B cell (primary cell): Measurements from ENCODE around the gene TKFC. TPM values are rescaled to one million over a fixed set of nuclear protein-coding genes. Genes with fewer than 3 reads are reported as not detected.
A peak's percentile ranks its signal among the peaks of the same experiment; 100 is the strongest.

ENCODE experiments used
- ATAC-seq: fragments of 200-7000 bp; cut with Tn5 transposase; one replicate; pipeline ENCODE4 v1.10.0; 2021; ENCODE audit warnings: low read depth, mild to moderate bottlenecking, moderate number of reproducible peaks, moderate library complexity
- CTCF ChIA-PET: fragments of 350-600 bp; sonication (Branson Sonifier 250); formaldehyde crosslinking; loops from one replicate; lab custom pipeline; 2021; ENCODE audit warnings: antibody characterized with exemption, inconsistent platforms; lab: Charles Lee
- POLR2A ChIA-PET: fragments of 350-600 bp; sonication (Branson Sonifier 250); formaldehyde crosslinking; loops from one replicate; lab custom pipeline; 2021; ENCODE audit warnings: antibody characterized with exemption; lab: Charles Lee
- DNase-seq: peaks from one replicate; pipeline ENCODE4 v3.0.0; 2013
- H2AFZ ChIP-seq: 2 replicates; pipeline ENCODE4 v1.6.1; 2012; ENCODE audit warnings: mild to moderate bottlenecking, low read depth, low read length; ENCODE audit not compliant: insufficient read depth, poor library complexity, severe bottlenecking
- H3K27ac ChIP-seq, 2 donors: 1 replicate in 1 of 2; 2 replicates in 1 of 2; pipeline ENCODE4 v1.5.1; 2012 to 2013; ENCODE audit warnings: low read length in 2 of 2, mild to moderate bottlenecking in 2 of 2, moderate library complexity in 1 of 2
- H3K27me3 ChIP-seq, 4 experiments: fragments of 200-600 bp in 1 of 4; sonication (generic) in 1 of 4; replicated peaks in 1 of 4; 1 replicate in 2 of 4; 2 replicates in 2 of 4; pipeline versions ENCODE4 v1.6.1 to v1.7.0; 2013 to 2016; ENCODE audit warnings: low read length in 3 of 4, mild to moderate bottlenecking in 2 of 4, mixed read lengths in 1 of 4, moderate library complexity in 1 of 4; ENCODE audit not compliant: insufficient read depth in 4 of 4, control insufficient read depth in 3 of 4; ENCODE audit errors: control extremely low read depth in 1 of 4
- H3K36me3 ChIP-seq, 2 experiments: replicated peaks in 1 of 2; 1 replicate in 1 of 2; 2 replicates in 1 of 2; pipeline versions ENCODE4 v1.6.1 to v1.7.1; 2013; ENCODE audit warnings: low read length in 1 of 2; ENCODE audit not compliant: insufficient read depth in 2 of 2, control insufficient read depth in 1 of 2; ENCODE audit errors: control extremely low read depth in 1 of 2, extremely low read depth in 1 of 2
- H3K4me1 ChIP-seq, 2 donors: fragments of 200-600 bp in 1 of 2; sonication (generic) in 1 of 2; 1 replicate in 1 of 2; 2 replicates in 1 of 2; pipeline versions ENCODE4 v1.5.1 to v1.6.1; 2013 to 2017; ENCODE audit warnings: low read length in 2 of 2; ENCODE audit not compliant: control insufficient read depth in 2 of 2, insufficient read depth in 2 of 2
- H3K4me2 ChIP-seq: replicated peaks from 2 replicates; pipeline ENCODE3; 2012; ENCODE audit warnings: mild to moderate bottlenecking, low read depth, low read length; ENCODE audit not compliant: poor library complexity, severe bottlenecking
- H3K4me3 ChIP-seq, 5 experiments: fragments of 200-600 bp in 1 of 5; sonication (generic) in 1 of 5; 1 replicate in 3 of 5; 2 replicates in 2 of 5; pipeline versions ENCODE4 v1.5.1 to v1.7.0; 2011 to 2016; ENCODE audit warnings: low read length in 4 of 5, mild to moderate bottlenecking in 4 of 5, low read depth in 2 of 5, control low read depth in 1 of 5, moderate library complexity in 1 of 5; ENCODE audit not compliant: insufficient read depth in 1 of 5; ENCODE audit errors: control extremely low read depth in 1 of 5, extremely low read depth in 1 of 5
- H3K79me2 ChIP-seq: fragments of 200-600 bp; sonication (generic); one replicate; pipeline ENCODE4 v1.6.0; 2016; ENCODE audit warnings: low read length; ENCODE audit not compliant: control insufficient read depth, insufficient read depth
- H3K9ac ChIP-seq: fragments of 200-600 bp; sonication (generic); 2 replicates; pipeline ENCODE4 v1.6.1; 2017; ENCODE audit warnings: mild to moderate bottlenecking, low read length, moderate library complexity
- H3K9me3 ChIP-seq, 3 donors: one replicate each; pipeline versions ENCODE4 v1.6.1 to v1.7.1; 2013; ENCODE audit warnings: low read length in 2 of 3; ENCODE audit not compliant: control insufficient read depth in 2 of 3, insufficient read depth in 1 of 3; ENCODE audit errors: control extremely low read depth in 1 of 3
- H4K20me1 ChIP-seq: 2 replicates; pipeline ENCODE4 v1.6.0; 2012; ENCODE audit warnings: mild to moderate bottlenecking, low read length; ENCODE audit not compliant: insufficient read depth, control insufficient read depth, poor library complexity, severe bottlenecking
- H3K27ac Mint-ChIP-seq: one replicate; pipeline ENCODE4 v1.8.0; 2021; ENCODE audit warnings: mixed read lengths
- H3K27me3 Mint-ChIP-seq: one replicate; pipeline ENCODE4 v1.8.0; 2021; ENCODE audit warnings: mixed read lengths
- H3K4me1 Mint-ChIP-seq: one replicate; pipeline ENCODE4 v1.8.0; 2021; ENCODE audit warnings: mixed read lengths
- H3K4me3 Mint-ChIP-seq: one replicate; pipeline ENCODE4 v1.8.0; 2021; ENCODE audit warnings: mixed read lengths
- H3K9me3 Mint-ChIP-seq: one replicate; pipeline ENCODE4 v1.8.0; 2022; ENCODE audit warnings: mixed read lengths; ENCODE audit not compliant: insufficient read depth
- EZH2 ChIP-seq: IDR thresholded peaks from 2 replicates; pipeline ENCODE4 v1.6.1; 2012; ENCODE audit warnings: borderline replicate concordance, low read depth, mild to moderate bottlenecking, moderate library complexity, low read length; ENCODE audit not compliant: insufficient read depth, poor library complexity, severe bottlenecking
- WGBS: methylation state at CpG from one replicate; pipeline ENCODE4 v1.1.5; 2013; ENCODE audit warnings: missing lambda C conversion rate; ENCODE audit not compliant: insufficient coverage; 5-methylcytosine and 5-hydroxymethylcytosine counted together
- intact Hi-C: fragments of 100-400 bp; cut with micrococcal nuclease; formaldehyde crosslinking; loops from one replicate; pipeline ENCODE4 v1.10.0; 2022
- polyA plus RNA-seq: library from polyadenylated mRNA; depleted of rRNA; stranded (reverse); fragments of >200 nt; gene quantifications from 2 replicates; pipeline ENCODE4 v1.2.3, GENCODE V29; 2012
- total RNA-seq, 2 donors: library from RNA; stranded (reverse); fragments of 120-200 nt in 1 of 2; gene quantifications; 1 replicate in 1 of 2; 2 replicates in 1 of 2; pipeline versions ENCODE4 v1.2.3 to v1.2.4, GENCODE V29; 2013 to 2022
- TF ChIP-seq, protein P1 (sequence below): fragments of 200-600 bp; IDR thresholded peaks from one replicate; pipeline ENCODE4 v1.8.0; 2022; ENCODE audit warnings: antibody characterized with exemption, mild to moderate bottlenecking

TKFC gene
- total and polyA plus RNA-seq, 2 donors (not counting 1 experiment from before 2014, with no cell fraction given), result 82.3 to 86.3 TPM

DNA sequence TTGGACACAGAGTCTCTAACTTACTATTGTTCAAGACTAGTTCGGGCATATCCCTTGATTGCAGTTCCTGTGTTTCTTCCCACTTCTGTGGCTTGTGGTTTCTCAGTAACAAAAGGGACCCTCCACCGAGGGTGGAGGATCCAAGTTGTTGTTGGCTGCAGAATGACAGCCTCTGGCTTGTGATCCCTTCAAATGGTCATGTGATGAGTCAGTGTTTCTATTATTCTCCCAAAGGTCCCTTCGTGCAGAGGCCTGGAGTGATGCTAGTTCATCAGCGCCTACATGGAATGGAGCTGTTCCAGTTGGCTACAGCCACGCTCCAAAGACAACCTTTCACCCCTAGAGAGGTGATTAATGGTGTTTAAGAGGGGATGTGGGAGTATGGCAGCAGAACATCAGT, 35.3 kb upstream of the TKFC start:
- intact Hi-C loops, result no loop called here
- Histone ChIP-seq H3K79me2 (no peaks in the 10 kb centered on the region), H3K4me2 (no peak overlapping the region), H3K4me1 (peaks cover 8 to 21% of the 10 kb centered on the region in 2 donors), H3K9ac (no peak overlapping the region), H4K20me1 (no peaks in the 10 kb centered on the region), H2AFZ (no peak overlapping the region), H3K4me3 (no peak overlapping the region), H3K9me3 (no peaks in the 10 kb centered on the region), H3K36me3 (peaks cover 0 to 36% of the 10 kb centered on the region in 2 experiments), H3K27me3 (no peaks in the 10 kb centered on the region), H3K27ac (no peak overlapping the region)
- ChIA-PET CTCF (no interaction called here), POLR2A (no interaction called here)
- Mint-ChIP-seq H3K27ac (no peak overlapping the region), H3K27me3 (no peaks in the 10 kb centered on the region), H3K4me3 (peak overlapping the region; percentile 32), H3K9me3 (no peaks in the 10 kb centered on the region), H3K4me1 (peaks cover 14% of the 10 kb centered on the region)
- TF ChIP-seq, protein P1, sequence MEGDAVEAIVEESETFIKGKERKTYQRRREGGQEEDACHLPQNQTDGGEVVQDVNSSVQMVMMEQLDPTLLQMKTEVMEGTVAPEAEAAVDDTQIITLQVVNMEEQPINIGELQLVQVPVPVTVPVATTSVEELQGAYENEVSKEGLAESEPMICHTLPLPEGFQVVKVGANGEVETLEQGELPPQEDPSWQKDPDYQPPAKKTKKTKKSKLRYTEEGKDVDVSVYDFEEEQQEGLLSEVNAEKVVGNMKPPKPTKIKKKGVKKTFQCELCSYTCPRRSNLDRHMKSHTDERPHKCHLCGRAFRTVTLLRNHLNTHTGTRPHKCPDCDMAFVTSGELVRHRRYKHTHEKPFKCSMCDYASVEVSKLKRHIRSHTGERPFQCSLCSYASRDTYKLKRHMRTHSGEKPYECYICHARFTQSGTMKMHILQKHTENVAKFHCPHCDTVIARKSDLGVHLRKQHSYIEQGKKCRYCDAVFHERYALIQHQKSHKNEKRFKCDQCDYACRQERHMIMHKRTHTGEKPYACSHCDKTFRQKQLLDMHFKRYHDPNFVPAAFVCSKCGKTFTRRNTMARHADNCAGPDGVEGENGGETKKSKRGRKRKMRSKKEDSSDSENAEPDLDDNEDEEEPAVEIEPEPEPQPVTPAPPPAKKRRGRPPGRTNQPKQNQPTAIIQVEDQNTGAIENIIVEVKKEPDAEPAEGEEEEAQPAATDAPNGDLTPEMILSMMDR, result no peak
- no peak for TF ChIP-seq EZH2
- ATAC-seq, result no peak
- 25% methylated on average over 3 of the region's 5 CpGs for WGBS
- no peak for DNase-seq

DNA sequence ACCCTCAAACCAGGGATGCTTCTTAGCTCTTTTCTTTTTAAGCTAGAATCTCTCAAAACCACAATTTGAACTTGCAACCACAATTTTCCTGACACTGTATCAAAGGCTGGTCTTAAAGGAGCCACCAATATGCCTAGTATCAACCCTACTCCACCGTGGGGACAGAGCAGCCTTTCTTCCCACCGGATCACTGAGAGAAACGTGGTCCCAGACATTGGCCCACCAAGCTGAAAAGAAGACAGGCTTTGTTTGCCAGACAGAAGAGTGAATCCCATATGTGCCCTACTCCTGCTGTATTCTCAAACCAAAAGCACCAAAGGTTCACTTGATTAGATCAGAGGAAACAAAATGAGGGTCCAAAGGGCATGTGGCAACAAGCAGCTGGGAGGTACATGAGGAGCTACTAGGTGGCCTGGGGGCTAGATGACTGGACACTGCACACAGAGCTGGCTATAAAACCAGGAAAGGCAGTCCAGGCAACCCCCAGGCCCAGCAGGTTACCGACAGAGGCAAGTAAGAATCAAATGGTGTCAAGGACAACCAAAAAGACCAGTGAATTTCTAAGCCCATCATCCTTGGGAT, 34.3 kb upstream of the TKFC start:
- CTCF ChIA-PET, result no interaction called here
- H3K4me2 ChIP-seq, result no peak overlapping the region
- no peak overlapping the region for H3K4me3 Mint-ChIP-seq

More for the DNA sequence above, 34.3 kb upstream of the TKFC start:
- ATAC-seq, result no peak
- Histone ChIP-seq H3K4me1 (peaks cover 8 to 16% of the 10 kb centered on the region in 2 donors), H3K27ac (no peak overlapping the region), H4K20me1 (no peaks in the 10 kb centered on the region), H3K4me3 (no peak overlapping the region), H3K36me3 (peaks cover 0 to 43% of the 10 kb centered on the region in 2 experiments), H3K9ac (no peak overlapping the region), H3K9me3 (no peaks in the 10 kb centered on the region), H3K79me2 (no peaks in the 10 kb centered on the region), H2AFZ (no peak overlapping the region), H3K27me3 (no peaks in the 10 kb centered on the region)
- DNase-seq, result no peak
- TF ChIP-seq EZH2, result no peak
- TF ChIP-seq, protein P1, result no peak
- 90% methylated on average over 3 of the region's 4 CpGs for WGBS
- intact Hi-C loops, result no loop called here
- POLR2A ChIA-PET, result no interaction called here
- Mint-ChIP-seq H3K27ac (no peak overlapping the region), H3K4me1 (peaks cover 8% of the 10 kb centered on the region), H3K9me3 (no peaks in the 10 kb centered on the region), H3K27me3 (no peaks in the 10 kb centered on the region)
